IPS DF 6.9 (cell line): ENCODE data around the gene IFI30.

Source experiments
- DNase-seq: peaks from one replicate; pipeline ENCODE4 v3.0.0-alpha.2; 2013; ENCODE audit warnings: low read depth, low spot score
- H3K27ac ChIP-seq: one replicate; pipeline ENCODE4 v1.5.1; 2013; ENCODE audit warnings: low read length, control low read depth
- H3K27me3 ChIP-seq: 2 replicates; pipeline ENCODE4 v1.6.1; 2013; ENCODE audit warnings: mild to moderate bottlenecking, low read length; ENCODE audit not compliant: control insufficient read depth, insufficient read depth
- H3K36me3 ChIP-seq: 2 replicates; pipeline ENCODE4 v1.6.1; 2013; ENCODE audit warnings: low read length; ENCODE audit not compliant: control insufficient read depth, insufficient read depth
- H3K4me1 ChIP-seq: 2 replicates; pipeline ENCODE4 v1.6.1; 2013; ENCODE audit warnings: low read length; ENCODE audit not compliant: control insufficient read depth, insufficient read depth
- H3K4me3 ChIP-seq: 2 replicates; pipeline ENCODE4 v1.5.1; 2013; ENCODE audit warnings: mild to moderate bottlenecking, low read length
- H3K9me3 ChIP-seq: 2 replicates; pipeline ENCODE4 v1.6.1; 2013; ENCODE audit warnings: low read length, inconsistent platforms; ENCODE audit not compliant: control insufficient read depth, insufficient read depth
- WGBS: extraction: QIAGEN DNeasy Blood & Tissue Kit; methylation state at CpG from one replicate; pipeline ENCODE4 v1.1.7; 2013; ENCODE audit warnings: mixed read lengths, missing lambda C conversion rate; ENCODE audit not compliant: insufficient read length, insufficient coverage; 5-methylcytosine and 5-hydroxymethylcytosine counted together

The IFI30 gene

GRCh38 chr19:18173572-18174288, at the start of gene IFI30:
Gene IFI30 (plus strand): TSS chr19:18173813. CDS start chr19:18173842, 29 bp downstream.
- no peak for DNase-seq
- H3K4me3 ChIP-seq = peak within 1 kb of the TSS; percentile 54; the same call in 1 of the 2 replicates

DNA sequence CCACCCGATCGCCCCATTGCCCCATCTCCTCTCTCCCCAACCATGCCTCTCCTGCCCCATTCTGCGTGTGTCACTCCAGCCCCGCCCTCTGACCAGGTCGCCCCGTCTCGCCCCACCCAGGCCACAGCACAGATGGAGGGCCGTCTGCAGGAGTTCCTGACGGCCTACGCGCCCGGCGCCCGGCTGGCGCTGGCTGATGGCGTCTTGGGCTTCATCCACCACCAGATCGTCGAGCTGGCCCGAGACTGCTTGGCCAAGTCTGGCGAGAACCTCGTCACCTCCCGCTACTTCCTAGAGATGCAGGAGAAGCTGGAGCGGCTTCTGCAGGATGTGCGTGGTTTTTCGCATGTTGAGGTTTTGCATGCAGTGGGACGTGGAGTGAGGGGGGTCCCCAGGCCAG, 49.8 kb upstream of the IFI30 start:
- Histone ChIP-seq H3K9me3 (no peaks in the 10 kb centered on the region), H3K4me3 (no peak overlapping the region; the same call in 1 of the 2 replicates), H3K4me1 (no peaks in the 10 kb centered on the region; the same call in 1 of the 2 replicates), H3K36me3 (peaks cover 8% of the 10 kb centered on the region; the same call in 1 of the 2 replicates), H3K27ac (no peak overlapping the region), H3K27me3 (no peaks in the 10 kb centered on the region)
- no CpG with 5 or more reads among the region's 26 CpGs for WGBS
- DNase-seq = no peak

More at GRCh38 chr19:18173572-18174288, at the start of gene IFI30:
- Histone ChIP-seq H3K36me3 (peaks cover 8% of the 10 kb centered on the region), H3K27me3 (no peaks in the 10 kb centered on the region), H3K27ac (no peak within 1 kb of the TSS), H3K4me1 (peaks cover 4% of the 10 kb centered on the region), H3K9me3 (no peaks in the 10 kb centered on the region)
- no CpG with 5 or more reads among the region's 47 CpGs for WGBS

- H3K27me3 ChIP-seq = no peaks in the 10 kb centered on the region
- DNase-seq = no peak
- H3K36me3 ChIP-seq = peaks cover 10% of the 10 kb centered on the region; the same call in 1 of the 2 replicates
- no peaks in the 10 kb centered on the region for H3K4me1 ChIP-seq
- no peaks in the 10 kb centered on the region for H3K9me3 ChIP-seq
- H3K27ac ChIP-seq = no peak overlapping the region
- WGBS = no CpG with 5 or more reads among the region's 2 CpGs
- no peak overlapping the region for H3K4me3 ChIP-seq
These were observed 47.5 kb upstream of the IFI30 start for GRCh38 chr19:18126097-18126496.

- Histone ChIP-seq H3K36me3 (peaks cover 10% of the 10 kb centered on the region; the same call in 1 of the 2 replicates), H3K27me3 (no peaks in the 10 kb centered on the region), H3K9me3 (no peaks in the 10 kb centered on the region), H3K27ac (no peak overlapping the region), H3K4me3 (no peak overlapping the region), H3K4me1 (no peaks in the 10 kb centered on the region)
- no peak for DNase-seq
- WGBS = no CpG with 5 or more reads among the region's 3 CpGs
These were observed 45.6 kb upstream of the IFI30 start for GRCh38 chr19:18128044-18128443.

DNA sequence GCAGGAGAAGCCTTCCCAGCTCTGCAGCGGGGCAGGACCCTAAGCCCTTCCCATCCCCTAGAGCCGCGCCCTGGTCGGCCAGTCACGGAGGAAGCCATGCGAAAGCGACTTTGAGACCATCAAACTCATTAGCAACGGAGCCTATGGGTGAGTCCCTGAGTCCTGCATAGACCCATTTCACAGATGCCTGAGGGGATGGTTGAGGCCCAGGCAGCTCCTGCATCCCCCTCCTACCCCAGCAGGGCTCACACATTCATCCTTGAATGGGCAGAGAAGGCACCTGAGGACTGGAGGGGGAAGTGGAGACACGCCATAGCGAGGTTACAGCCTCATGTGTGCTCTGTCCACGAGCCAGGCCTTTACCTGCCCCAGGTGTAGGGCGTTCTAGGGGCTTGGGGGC, 44.8 kb upstream of the IFI30 start:
- Histone ChIP-seq H3K4me3 (no peak overlapping the region), H3K27me3 (no peaks in the 10 kb centered on the region), H3K4me1 (no peaks in the 10 kb centered on the region), H3K36me3 (peaks cover 8% of the 10 kb centered on the region; the same call in 1 of the 2 replicates), H3K27ac (no peak overlapping the region), H3K9me3 (no peaks in the 10 kb centered on the region)
- no peak for DNase-seq
- WGBS = no CpG with 5 or more reads among the region's 12 CpGs

GRCh38 chr19:18130523-18131242, 42.9 kb upstream of the IFI30 start:
- WGBS = no CpG with 5 or more reads among the region's 21 CpGs

DNA sequence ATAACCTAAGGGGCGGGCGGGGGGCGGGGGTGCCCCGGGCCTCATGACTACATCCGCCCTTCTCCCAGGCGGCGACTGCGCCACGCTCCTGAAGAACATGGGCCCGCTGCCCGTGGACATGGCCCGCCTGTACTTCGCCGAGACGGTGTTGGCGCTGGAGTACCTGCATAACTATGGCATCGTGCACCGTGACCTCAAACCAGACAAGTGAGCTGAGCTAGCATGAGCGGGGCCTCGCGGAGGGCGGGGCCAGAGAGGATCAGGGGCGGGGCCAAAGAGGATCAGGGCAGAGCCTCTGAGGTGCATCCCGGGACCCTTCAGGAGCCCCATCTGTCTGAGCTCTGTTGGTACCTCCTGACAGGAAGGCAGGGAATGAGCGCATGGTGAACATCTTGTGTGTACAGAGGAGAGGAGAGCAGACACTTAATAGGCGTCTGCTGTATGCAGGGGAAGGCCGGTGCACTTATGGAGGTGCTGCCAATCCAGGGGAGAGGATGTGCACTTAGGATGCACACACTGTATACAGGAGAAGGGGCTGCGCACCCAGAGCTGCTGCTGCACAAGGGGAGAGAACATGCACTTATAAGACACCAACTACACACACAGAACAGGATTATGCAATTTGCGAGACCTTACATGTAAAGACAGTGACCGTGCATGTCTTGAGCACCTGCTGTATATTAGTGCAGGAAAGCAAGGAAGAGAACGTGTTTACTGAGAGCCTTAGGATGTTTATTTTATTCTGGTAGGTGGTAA, 41.6 kb upstream of the IFI30 start:
- WGBS = no CpG with 5 or more reads among the region's 31 CpGs
- H3K4me3 ChIP-seq = no peak overlapping the region
- H3K4me1 ChIP-seq = no peaks in the 10 kb centered on the region
- no peak for DNase-seq
- peaks cover 10% of the 10 kb centered on the region; the same call in 1 of the 2 replicates for H3K36me3 ChIP-seq
- no peaks in the 10 kb centered on the region for H3K9me3 ChIP-seq
- H3K27ac ChIP-seq = no peak overlapping the region
- H3K27me3 ChIP-seq = no peaks in the 10 kb centered on the region

More at GRCh38 chr19:18130523-18131242, 42.9 kb upstream of the IFI30 start:
- Histone ChIP-seq H3K36me3 (0 out of 2 replicates have a peak, but pooled peaks cover 6% of the 10 kb centered on the region), H3K27ac (no peak overlapping the region), H3K4me3 (no peak overlapping the region), H3K4me1 (no peaks in the 10 kb centered on the region), H3K9me3 (no peaks in the 10 kb centered on the region), H3K27me3 (no peaks in the 10 kb centered on the region)
- DNase-seq = no peak

DNA sequence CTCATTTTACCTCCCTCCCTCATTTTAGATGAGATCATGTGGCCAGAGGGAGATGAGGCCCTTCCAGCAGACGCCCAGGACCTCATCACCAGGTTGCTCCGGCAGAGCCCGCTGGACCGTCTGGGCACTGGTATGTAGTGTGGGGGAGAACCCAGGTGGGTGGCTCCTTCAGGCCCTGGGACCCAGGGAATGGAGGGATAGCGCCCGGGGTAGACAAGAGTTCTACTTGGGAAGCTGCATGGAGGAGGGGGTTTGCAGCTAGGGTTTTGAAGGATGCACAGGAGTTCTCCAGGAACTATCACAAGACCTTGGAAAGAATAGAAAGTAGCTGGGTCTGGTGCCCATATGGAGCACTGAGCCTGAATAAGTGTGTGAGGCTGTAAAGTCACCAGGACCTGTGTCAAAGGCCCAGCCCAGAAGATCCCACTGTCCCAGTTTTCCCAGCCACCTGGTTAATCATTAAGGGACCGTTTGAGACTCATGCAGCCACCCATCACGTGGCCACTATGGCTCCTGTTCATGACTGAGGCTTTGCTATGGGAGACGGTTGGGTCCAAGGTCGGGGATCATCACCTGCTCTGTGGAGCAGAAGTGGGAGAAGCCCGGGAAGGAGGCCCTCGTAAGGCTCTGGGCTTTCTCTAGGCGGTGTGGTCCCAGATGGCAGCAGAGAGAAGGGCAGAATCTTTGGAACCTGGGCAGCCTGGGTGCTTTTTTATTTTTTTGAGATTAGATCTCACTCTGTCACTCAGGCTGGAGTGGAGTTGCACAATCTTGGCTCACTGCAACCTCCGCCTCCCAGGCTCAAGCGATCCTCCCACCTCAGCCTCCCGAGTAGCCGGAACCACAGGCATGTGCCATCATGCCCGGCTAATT, 37.7 kb upstream of the IFI30 start:
- H3K9me3 ChIP-seq = no peaks in the 10 kb centered on the region
- H3K27ac ChIP-seq = no peak overlapping the region
- H3K36me3 ChIP-seq = peaks cover 14% of the 10 kb centered on the region
- H3K4me3 ChIP-seq = no peak overlapping the region
- H3K27me3 ChIP-seq = no peaks in the 10 kb centered on the region
- no CpG with 5 or more reads among the region's 18 CpGs for WGBS
- no peak for DNase-seq
- H3K4me1 ChIP-seq = no peaks in the 10 kb centered on the region

DNA sequence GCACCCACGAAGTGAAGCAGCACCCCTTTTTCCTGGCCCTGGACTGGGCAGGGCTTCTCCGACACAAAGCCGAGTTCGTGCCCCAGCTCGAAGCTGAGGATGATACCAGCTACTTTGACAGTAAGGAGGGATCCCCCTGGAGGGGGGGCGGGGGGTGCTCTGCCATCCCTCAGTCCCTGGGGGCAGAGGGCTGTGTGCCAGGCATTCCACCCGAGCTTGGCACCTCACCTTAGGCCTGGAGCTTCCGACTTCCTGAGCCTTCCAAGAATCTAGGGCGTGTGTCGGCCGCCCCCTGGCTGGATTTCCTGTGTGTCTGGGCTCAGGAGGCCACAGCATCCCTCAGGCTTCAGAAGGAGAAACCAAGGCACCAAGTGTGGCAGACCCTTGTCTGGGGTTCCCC, 36.4 kb upstream of the IFI30 start:
- no peaks in the 10 kb centered on the region for H3K9me3 ChIP-seq
- H3K27ac ChIP-seq = no peak overlapping the region
- H3K36me3 ChIP-seq = peaks cover 19% of the 10 kb centered on the region

More for the DNA sequence above, 36.4 kb upstream of the IFI30 start:
- Histone ChIP-seq H3K4me1 (no peaks in the 10 kb centered on the region), H3K27me3 (no peaks in the 10 kb centered on the region), H3K4me3 (no peak overlapping the region)
- no peak for DNase-seq
- WGBS = no CpG with 5 or more reads among the region's 11 CpGs
